AG09319 (cell line): ENCODE data around the gene GAL3ST2.

Source experiments
- DNase-seq: peaks from one replicate; pipeline ENCODE4 v3.0.0-alpha.2; 2010; ENCODE audit warnings: low read depth; ENCODE audit errors: extremely low read depth
- CTCF ChIP-seq: IDR thresholded peaks from 2 replicates; pipeline ENCODE4 v1.5.1; 2011; ENCODE audit warnings: low read depth, mild to moderate bottlenecking, inconsistent platforms, low read length, moderate library complexity

Gene GAL3ST2

DNA sequence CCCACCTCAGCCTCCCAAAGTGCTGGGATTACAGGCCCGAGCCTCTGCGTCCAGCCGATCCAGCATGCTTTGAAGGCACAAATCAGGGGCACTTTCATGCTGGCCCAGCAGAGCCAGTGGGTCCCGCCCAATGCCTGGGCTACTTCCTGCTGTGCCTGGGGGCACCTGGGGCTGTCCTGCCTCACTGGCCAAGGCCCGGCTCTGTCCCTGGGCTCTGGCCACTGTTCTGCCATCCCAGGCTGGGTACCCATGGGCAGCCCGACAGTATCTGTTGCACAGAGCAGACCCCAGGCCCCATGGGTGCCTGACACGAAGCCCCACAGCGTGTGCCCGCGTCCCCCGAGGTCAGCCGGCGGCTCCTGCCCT, 6.8 kb upstream of the GAL3ST2 start:
- TF ChIP-seq CTCF: no peak
- DNase-seq: no peak

GRCh38 chr2:241770185-241770935, 6.3 kb upstream of the GAL3ST2 start:
- TF ChIP-seq CTCF: no peak
- no peak for DNase-seq

DNA sequence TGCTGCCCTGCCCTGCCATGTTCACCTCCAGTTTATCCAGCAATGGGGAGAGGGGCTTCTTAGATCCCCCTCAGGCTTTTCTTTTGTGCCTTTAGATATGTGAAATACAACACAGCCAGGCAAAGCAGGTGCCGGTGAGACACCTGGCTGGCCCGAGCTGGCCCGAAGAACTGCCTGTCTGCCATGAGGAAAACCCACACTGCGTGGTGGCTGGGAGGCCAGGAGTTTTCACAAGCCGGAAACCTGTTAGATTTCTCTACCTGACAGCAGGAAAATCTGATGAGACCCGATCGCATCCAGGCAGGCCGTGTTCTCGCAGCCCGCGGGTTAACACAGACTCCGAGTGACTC, 5.7 kb upstream of the GAL3ST2 start:
- no peak for DNase-seq
- TF ChIP-seq CTCF: no peak

DNA sequence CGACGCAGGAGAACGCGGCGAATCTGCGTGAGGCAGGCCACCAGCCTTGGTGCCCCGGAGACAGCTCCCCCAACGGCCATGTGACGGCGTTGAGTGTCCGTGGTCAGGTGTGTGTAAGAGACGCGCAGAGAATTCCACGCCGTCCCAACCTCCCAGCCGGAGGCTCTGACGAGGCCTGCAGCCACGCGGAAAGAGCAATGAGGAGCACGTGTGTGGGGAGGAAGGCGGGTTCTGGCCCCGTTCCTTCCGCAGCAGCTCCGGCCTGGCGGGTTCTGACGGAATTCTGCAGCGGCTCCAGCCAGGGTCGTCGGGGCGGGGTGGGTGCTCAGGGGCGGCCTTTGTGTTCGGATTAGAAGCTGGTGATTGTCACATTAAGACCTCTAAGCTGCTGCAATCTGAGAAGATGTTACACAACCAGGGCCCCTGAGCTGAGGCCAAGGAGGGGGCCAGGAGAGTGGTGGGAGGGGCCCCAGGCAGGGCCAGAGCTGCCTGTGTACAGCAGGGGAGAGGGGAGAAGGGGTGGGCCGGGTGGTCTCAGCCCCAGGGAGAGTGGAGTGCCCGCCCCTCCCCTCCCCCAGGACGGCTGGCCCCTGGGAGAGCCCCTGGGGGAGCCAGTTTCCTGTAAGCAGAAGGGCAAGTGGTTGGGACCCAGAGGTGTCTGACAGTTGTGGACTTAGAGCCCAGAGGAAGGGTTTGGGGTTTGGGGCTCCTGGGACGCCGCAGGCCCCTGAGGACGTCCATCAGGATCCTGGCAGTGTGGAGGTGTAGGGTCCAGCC, 5.1 kb upstream of the GAL3ST2 start:
- DNase-seq: no peak

DNA sequence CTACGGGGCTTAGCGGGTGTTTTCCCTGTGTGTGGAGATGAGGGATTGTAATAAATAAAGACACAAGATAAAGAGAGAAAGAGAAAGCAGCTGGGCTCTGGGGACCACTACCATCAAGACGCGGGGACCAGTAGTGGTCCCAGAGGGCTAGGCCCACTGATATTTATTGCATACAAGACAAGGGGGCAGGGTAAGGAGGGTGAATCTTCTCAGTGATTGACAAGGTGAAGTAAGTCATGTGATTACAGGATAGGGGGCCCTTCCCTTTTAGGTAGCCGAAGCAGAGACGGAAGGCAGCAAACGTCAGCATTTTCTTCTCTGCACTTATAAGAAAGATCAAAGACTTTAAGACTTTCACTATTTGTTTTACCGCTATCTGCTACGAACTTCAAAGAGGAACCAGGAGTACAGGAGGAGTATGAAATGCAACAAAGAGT, 4.5 kb upstream of the GAL3ST2 start:
- no peak for TF ChIP-seq CTCF
- DNase-seq: no peak

More for the DNA sequence above, 5.1 kb upstream of the GAL3ST2 start:
- TF ChIP-seq CTCF: no peak

GRCh38 chr2:241773511-241774418, 2.9 kb upstream of the GAL3ST2 start:
- DNase-seq: no peak
- no peak for TF ChIP-seq CTCF
